CD4-positive, alpha-beta T cell treated with Interleukin-17A for 4 hours (primary cell): ENCODE results near the gene NAT10.

ENCODE experiments used
- DNase-seq: peaks from one replicate; pipeline ENCODE4 v3.0.0-alpha.2; 2020; ENCODE audit warnings: mixed read lengths

NAT10 gene

GRCh38 chr11:34191578-34191977 lies 86.1 kb downstream of the NAT10 start:
- no peak for DNase-seq

- DNase-seq: no peak
Measured at GRCh38 chr11:34192481-34193401, 87.3 kb downstream of the NAT10 start.

- DNase-seq: no peak
Measured at GRCh38 chr11:34194576-34195335, 89.3 kb downstream of the NAT10 start.
